ENCODE data around the gene CCND3. TPM values are rescaled to one million over a fixed set of nuclear protein-coding genes. Genes with fewer than 3 reads are reported as not detected.

Gene CCND3
- total and polyA plus RNA-seq, 2 of the 13 experiments (the other 11 are each of a cell fraction or from before 2014, with no cell fraction given), result 4.3 to 7.2 TPM

- TF ChIP-seq, protein P1, sequence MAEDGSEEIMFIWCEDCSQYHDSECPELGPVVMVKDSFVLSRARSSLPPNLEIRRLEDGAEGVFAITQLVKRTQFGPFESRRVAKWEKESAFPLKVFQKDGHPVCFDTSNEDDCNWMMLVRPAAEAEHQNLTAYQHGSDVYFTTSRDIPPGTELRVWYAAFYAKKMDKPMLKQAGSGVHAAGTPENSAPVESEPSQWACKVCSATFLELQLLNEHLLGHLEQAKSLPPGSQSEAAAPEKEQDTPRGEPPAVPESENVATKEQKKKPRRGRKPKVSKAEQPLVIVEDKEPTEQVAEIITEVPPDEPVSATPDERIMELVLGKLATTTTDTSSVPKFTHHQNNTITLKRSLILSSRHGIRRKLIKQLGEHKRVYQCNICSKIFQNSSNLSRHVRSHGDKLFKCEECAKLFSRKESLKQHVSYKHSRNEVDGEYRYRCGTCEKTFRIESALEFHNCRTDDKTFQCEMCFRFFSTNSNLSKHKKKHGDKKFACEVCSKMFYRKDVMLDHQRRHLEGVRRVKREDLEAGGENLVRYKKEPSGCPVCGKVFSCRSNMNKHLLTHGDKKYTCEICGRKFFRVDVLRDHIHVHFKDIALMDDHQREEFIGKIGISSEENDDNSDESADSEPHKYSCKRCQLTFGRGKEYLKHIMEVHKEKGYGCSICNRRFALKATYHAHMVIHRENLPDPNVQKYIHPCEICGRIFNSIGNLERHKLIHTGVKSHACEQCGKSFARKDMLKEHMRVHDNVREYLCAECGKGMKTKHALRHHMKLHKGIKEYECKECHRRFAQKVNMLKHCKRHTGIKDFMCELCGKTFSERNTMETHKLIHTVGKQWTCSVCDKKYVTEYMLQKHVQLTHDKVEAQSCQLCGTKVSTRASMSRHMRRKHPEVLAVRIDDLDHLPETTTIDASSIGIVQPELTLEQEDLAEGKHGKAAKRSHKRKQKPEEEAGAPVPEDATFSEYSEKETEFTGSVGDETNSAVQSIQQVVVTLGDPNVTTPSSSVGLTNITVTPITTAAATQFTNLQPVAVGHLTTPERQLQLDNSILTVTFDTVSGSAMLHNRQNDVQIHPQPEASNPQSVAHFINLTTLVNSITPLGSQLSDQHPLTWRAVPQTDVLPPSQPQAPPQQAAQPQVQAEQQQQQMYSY (CRISPR knock-in tag; IDR thresholded peaks at IDR 0.05), result peak; percentile 28; the same call in 1 of the 2 replicates
- no peak for TF ChIP-seq ZNF607 (CRISPR knock-in tag; IDR thresholded peaks at IDR 0.05; ENCODE audit: borderline replicate concordance)
- no peak for TF ChIP-seq FOXP1 (IDR thresholded peaks at IDR 0.05)
- no peak for TF ChIP-seq FOXP1 (CRISPR knock-in tag; IDR thresholded peaks at IDR 0.05)
- 0 out of 2 replicates have a peak, but pooled peaks have one; percentile 82 for TF ChIP-seq DNMT1 (CRISPR knock-in tag; IDR thresholded peaks at IDR 0.05)
- TF ChIP-seq, protein P2, sequence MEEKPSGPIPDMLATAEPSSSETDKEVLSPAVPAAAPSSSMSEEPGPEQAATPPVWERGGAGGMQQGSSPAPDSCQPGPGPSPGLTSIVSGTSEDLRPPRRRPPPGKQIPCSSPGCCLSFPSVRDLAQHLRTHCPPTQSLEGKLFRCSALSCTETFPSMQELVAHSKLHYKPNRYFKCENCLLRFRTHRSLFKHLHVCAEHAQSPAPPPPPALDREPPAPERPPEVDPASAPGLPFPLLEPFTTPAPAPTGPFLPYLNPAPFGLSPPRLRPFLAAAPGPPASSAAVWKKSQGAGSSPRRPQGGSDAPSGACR (CRISPR knock-in tag; IDR thresholded peaks at IDR 0.05), result no peak
- TF ChIP-seq ZMAT3 (CRISPR knock-in tag; conservative IDR thresholded peaks at IDR 0.05), result peak; percentile 70; the same call in 1 of the 2 replicates
- peak; percentile 84 for TF ChIP-seq RNF2 (conservative IDR thresholded peaks at IDR 0.05; ENCODE audit: low read depth)
- TF ChIP-seq HES4 (CRISPR knock-in tag; IDR thresholded peaks at IDR 0.05; ENCODE audit: borderline replicate concordance), result peak; percentile 63; the same call in 1 of the 2 replicates
- TF ChIP-seq ZNF704 (CRISPR knock-in tag; IDR thresholded peaks at IDR 0.05; ENCODE audit: borderline replicate concordance), result peak; percentile 63; the same call in 1 of the 2 replicates
- TF ChIP-seq ISL2 (CRISPR knock-in tag; IDR thresholded peaks at IDR 0.05), result no peak; the same call in 1 of the 2 replicates
- TF ChIP-seq SNAPC2 (CRISPR knock-in tag; IDR thresholded peaks at IDR 0.05), result no peak
- TF ChIP-seq ATAD3A (CRISPR knock-in tag; IDR thresholded peaks at IDR 0.05), result no peak
- no peak for TF ChIP-seq HDAC6 (IDR thresholded peaks at IDR 0.05; ENCODE audit: low read depth, low read length)
- TF ChIP-seq MZF1 (CRISPR knock-in tag; IDR thresholded peaks at IDR 0.05; ENCODE audit: borderline replicate concordance), result no peak
- TF ChIP-seq HMGXB4 (CRISPR knock-in tag; IDR thresholded peaks at IDR 0.05; ENCODE audit: borderline replicate concordance in 1 of 2, low read depth in 1 of 2), result peak; percentile 32 to 79; a peak in 3 of 4 replicates
- TF ChIP-seq, protein P3, sequence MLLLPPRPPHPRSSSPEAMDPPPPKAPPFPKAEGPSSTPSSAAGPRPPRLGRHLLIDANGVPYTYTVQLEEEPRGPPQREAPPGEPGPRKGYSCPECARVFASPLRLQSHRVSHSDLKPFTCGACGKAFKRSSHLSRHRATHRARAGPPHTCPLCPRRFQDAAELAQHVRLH (CRISPR knock-in tag; IDR thresholded peaks at IDR 0.05; ENCODE audit: borderline replicate concordance, low read depth), result no peak
- TF ChIP-seq MTF1 (CRISPR knock-in tag; IDR thresholded peaks at IDR 0.05), result 0 out of 2 replicates have a peak, but pooled peaks have one; percentile 16
- peak; percentile 65 for TF ChIP-seq NFYC (CRISPR knock-in tag; IDR thresholded peaks at IDR 0.05)
- TF ChIP-seq ZFY (CRISPR knock-in tag; IDR thresholded peaks at IDR 0.05), result peak; percentile 74
- TF ChIP-seq ZNF383 (CRISPR knock-in tag; IDR thresholded peaks at IDR 0.05; ENCODE audit: borderline replicate concordance), result 0 out of 2 replicates have a peak, but pooled peaks have one; percentile 77
- TF ChIP-seq ZNF44 (CRISPR knock-in tag; IDR thresholded peaks at IDR 0.05), result no peak
- TF ChIP-seq NFE2L2 (IDR thresholded peaks at IDR 0.05; ENCODE audit: low read length), result no peak
Measured at GRCh38 chr6:41941280-41942066, at the start of gene CCND3 (continued).
